Activated CD8-positive, alpha-beta T cell treated with anti-CD3 and anti-CD28 coated beads for 36 hours (primary cell): ENCODE results near the gene PGLYRP3. TPM values are rescaled to one million over a fixed set of nuclear protein-coding genes. Genes with fewer than 3 reads are reported as not detected.

Experiments used
- ATAC-seq: fragments of 200-7000 bp; cut with Tn5 transposase; one replicate; pipeline ENCODE4 v1.10.0; 2021; ENCODE audit warnings: mild to moderate bottlenecking, moderate library complexity
- CTCF ChIA-PET: fragments of 350-600 bp; sonication (Branson Sonifier 250); formaldehyde crosslinking; loops from one replicate; lab custom pipeline; 2021; ENCODE audit warnings: antibody characterized with exemption; lab: Charles Lee
- POLR2A ChIA-PET: fragments of 350-600 bp; sonication (Branson Sonifier 250); formaldehyde crosslinking; loops from one replicate; lab custom pipeline; 2021; ENCODE audit warnings: antibody characterized with exemption; lab: Charles Lee
- DNase-seq: peaks from one replicate; pipeline ENCODE4 v3.0.0-alpha.2; 2020
- H3K27ac Mint-ChIP-seq: one replicate; pipeline ENCODE4 v1.8.0; 2021; ENCODE audit warnings: mild to moderate bottlenecking, mixed read lengths
- H3K27me3 Mint-ChIP-seq: one replicate; pipeline ENCODE4 v1.8.0; 2021; ENCODE audit warnings: mixed read lengths
- H3K36me3 Mint-ChIP-seq: one replicate; pipeline ENCODE4 v1.8.0; 2021; ENCODE audit warnings: low read depth, mixed read lengths
- H3K4me1 Mint-ChIP-seq: one replicate; pipeline ENCODE4 v1.8.0; 2021; ENCODE audit warnings: low read depth, mixed read lengths
- H3K4me3 Mint-ChIP-seq: one replicate; pipeline ENCODE4 v1.8.0; 2021; ENCODE audit warnings: mild to moderate bottlenecking, moderate library complexity, mixed read lengths
- H3K9me3 Mint-ChIP-seq: one replicate; pipeline ENCODE4 v1.8.0; 2021; ENCODE audit warnings: mixed read lengths
- intact Hi-C: fragments of 100-400 bp; cut with micrococcal nuclease; formaldehyde crosslinking; loops from one replicate; pipeline ENCODE4 v1.10.0; 2022
- total RNA-seq, 2 experiments: library from RNA; stranded (reverse); gene quantifications; one replicate each; pipeline ENCODE4 v1.2.3, GENCODE V29; 2021
- TF ChIP-seq, protein P1 (sequence below): fragments of 200-600 bp; IDR thresholded peaks from one replicate; pipeline ENCODE4 v1.8.0; 2022; ENCODE audit warnings: antibody characterized with exemption, mild to moderate bottlenecking

PGLYRP3 gene
- total RNA-seq, 2 experiments from 2014 or later, result not detected

DNA sequence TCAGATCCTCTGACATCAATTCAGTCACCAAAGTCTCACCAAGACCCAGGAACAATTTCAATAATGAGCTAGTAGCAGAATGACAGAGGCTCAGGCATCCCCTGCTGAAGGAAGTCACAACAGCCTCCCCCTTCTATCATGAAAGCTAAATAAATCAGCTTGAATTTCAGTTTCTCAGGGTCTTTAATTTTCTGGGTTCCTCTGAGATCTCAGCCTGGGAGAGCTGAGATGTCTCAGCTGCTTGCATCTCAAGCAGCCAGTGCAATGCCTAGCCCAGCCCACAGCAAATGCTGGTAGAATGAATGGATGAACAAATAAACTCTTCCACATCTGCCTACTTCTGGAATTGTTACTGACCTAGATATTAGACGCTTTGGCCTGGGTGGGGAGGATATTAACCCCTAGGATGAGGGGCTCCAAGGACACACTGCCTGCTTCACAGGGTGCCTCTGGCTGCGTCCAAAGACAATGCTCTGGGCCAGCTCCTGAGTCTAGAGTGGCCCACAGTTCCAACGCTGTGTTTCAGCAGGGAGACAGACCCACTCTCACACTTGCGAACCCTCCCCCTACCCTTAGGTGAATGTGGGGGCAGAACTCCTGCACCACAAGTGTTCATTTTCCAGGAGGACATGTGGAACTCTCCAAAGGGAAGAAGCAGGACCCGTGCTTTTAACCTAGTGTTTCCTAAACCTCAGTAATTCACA is 64.4 kb downstream of the PGLYRP3 start:
- H3K9me3 Mint-ChIP-seq, result peaks cover 1% of the 10 kb centered on the region
- TF ChIP-seq, protein P1, sequence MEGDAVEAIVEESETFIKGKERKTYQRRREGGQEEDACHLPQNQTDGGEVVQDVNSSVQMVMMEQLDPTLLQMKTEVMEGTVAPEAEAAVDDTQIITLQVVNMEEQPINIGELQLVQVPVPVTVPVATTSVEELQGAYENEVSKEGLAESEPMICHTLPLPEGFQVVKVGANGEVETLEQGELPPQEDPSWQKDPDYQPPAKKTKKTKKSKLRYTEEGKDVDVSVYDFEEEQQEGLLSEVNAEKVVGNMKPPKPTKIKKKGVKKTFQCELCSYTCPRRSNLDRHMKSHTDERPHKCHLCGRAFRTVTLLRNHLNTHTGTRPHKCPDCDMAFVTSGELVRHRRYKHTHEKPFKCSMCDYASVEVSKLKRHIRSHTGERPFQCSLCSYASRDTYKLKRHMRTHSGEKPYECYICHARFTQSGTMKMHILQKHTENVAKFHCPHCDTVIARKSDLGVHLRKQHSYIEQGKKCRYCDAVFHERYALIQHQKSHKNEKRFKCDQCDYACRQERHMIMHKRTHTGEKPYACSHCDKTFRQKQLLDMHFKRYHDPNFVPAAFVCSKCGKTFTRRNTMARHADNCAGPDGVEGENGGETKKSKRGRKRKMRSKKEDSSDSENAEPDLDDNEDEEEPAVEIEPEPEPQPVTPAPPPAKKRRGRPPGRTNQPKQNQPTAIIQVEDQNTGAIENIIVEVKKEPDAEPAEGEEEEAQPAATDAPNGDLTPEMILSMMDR, result no peak
- no peaks in the 10 kb centered on the region for H3K36me3 Mint-ChIP-seq
- ATAC-seq (no peak), DNase-seq (no peak)
- H3K27ac Mint-ChIP-seq, result no peak overlapping the region
- H3K4me3 Mint-ChIP-seq, result no peak overlapping the region
- no peaks in the 10 kb centered on the region for H3K4me1 Mint-ChIP-seq
- ChIA-PET CTCF (interaction anchor here (1.0 kb wide), 1 partner anchor 30 kb away, joined by 3 read pairs; no protein-coding TSS in a partner anchor), POLR2A (no interaction called here)
- intact Hi-C loops, result no loop called here
- H3K27me3 Mint-ChIP-seq, result peaks cover 33% of the 10 kb centered on the region

Other genes starting within 250 kb of the PGLYRP3 start
- not detected for gene SPRR2B, start 241.3 kb downstream of the PGLYRP3 start, total RNA-seq
- not detected for gene SPRR2E, start 218.4 kb downstream of the PGLYRP3 start, total RNA-seq
- gene SPRR2F, start 199.4 kb downstream of the PGLYRP3 start, total RNA-seq, result not detected
- gene SPRR2G, start 162.1 kb downstream of the PGLYRP3 start, total RNA-seq, result not detected
- not detected for gene LELP1, start 109.5 kb downstream of the PGLYRP3 start, total RNA-seq
- not detected for gene PRR9, start 95.4 kb downstream of the PGLYRP3 start, total RNA-seq
- gene LORICRIN, start 53.3 kb downstream of the PGLYRP3 start, total RNA-seq, result not detected
- not detected for gene PGLYRP4, start 35.9 kb upstream of the PGLYRP3 start, total RNA-seq
- gene S100A9, start 44.9 kb upstream of the PGLYRP3 start, total RNA-seq, result not detected
- not detected for gene S100A12, start 62.7 kb upstream of the PGLYRP3 start, total RNA-seq
- gene S100A8, start 78.1 kb upstream of the PGLYRP3 start, total RNA-seq, result not detected
- not detected for gene S100A7A, start 103.6 kb upstream of the PGLYRP3 start, total RNA-seq
- not detected for gene S100A7, start 147.7 kb upstream of the PGLYRP3 start, total RNA-seq
- 100 to 1,000 TPM; 200 to 211 TPM for gene S100A6, start 223.0 kb upstream of the PGLYRP3 start, total RNA-seq
- 1 to 10 TPM; 1.1 to 1.2 TPM for gene S100A5, start 228.0 kb upstream of the PGLYRP3 start, total RNA-seq
- 100 to 1,000 TPM; 109 to 118 TPM for gene S100A4, start 232.9 kb upstream of the PGLYRP3 start, total RNA-seq
- not detected for gene S100A3, start 236.3 kb upstream of the PGLYRP3 start, total RNA-seq